Measurements from ENCODE around the gene LRRC8D. TPM values are rescaled to one million over a fixed set of nuclear protein-coding genes. Genes with fewer than 3 reads are reported as not detected.

The LRRC8D gene
- total and polyA plus RNA-seq, 9 of the 15 experiments (the other 6 are each of a cell fraction or from before 2014, with no cell fraction given), result 3.4 to 53.9 (median 15.9) TPM

GRCh38 chr1:89804642-89805237, 16.1 kb upstream of the LRRC8D start (continued):
- TF ChIP-seq REST (IDR thresholded peaks at IDR 0.05; ENCODE audit: borderline replicate concordance), result peak; percentile 94
- TF ChIP-seq REST (CRISPR knock-in tag; IDR thresholded peaks at IDR 0.05; ENCODE audit: low read depth), result no peak
- no peak for TF ChIP-seq BHLHE40 (IDR thresholded peaks at IDR 0.05; ENCODE audit: low read length)
- 0 out of 2 replicates have a peak, but pooled peaks have one; percentile 20 for TF ChIP-seq KLF13 (tag; IDR thresholded peaks at IDR 0.05; ENCODE audit: borderline replicate concordance, low read depth)
- TF ChIP-seq, protein P1, sequence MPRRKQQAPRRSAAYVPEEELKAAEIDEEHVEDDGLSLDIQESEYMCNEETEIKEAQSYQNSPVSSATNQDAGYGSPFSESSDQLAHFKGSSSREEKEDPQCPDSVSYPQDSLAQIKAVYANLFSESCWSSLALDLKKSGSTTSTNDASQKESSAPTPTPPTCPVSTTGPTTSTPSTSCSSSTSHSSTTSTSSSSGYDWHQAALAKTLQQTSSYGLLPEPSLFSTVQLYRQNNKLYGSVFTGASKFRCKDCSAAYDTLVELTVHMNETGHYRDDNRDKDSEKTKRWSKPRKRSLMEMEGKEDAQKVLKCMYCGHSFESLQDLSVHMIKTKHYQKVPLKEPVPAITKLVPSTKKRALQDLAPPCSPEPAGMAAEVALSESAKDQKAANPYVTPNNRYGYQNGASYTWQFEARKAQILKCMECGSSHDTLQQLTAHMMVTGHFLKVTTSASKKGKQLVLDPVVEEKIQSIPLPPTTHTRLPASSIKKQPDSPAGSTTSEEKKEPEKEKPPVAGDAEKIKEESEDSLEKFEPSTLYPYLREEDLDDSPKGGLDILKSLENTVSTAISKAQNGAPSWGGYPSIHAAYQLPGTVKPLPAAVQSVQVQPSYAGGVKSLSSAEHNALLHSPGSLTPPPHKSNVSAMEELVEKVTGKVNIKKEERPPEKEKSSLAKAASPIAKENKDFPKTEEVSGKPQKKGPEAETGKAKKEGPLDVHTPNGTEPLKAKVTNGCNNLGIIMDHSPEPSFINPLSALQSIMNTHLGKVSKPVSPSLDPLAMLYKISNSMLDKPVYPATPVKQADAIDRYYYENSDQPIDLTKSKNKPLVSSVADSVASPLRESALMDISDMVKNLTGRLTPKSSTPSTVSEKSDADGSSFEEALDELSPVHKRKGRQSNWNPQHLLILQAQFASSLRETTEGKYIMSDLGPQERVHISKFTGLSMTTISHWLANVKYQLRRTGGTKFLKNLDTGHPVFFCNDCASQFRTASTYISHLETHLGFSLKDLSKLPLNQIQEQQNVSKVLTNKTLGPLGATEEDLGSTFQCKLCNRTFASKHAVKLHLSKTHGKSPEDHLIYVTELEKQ (CRISPR knock-in tag; IDR thresholded peaks at IDR 0.05), result no peak
- peak; percentile 65 for TF ChIP-seq FOSL1 (tag; conservative IDR thresholded peaks at IDR 0.05)
- TF ChIP-seq ZNF282 (CRISPR knock-in tag; IDR thresholded peaks at IDR 0.05), result no peak
- TF ChIP-seq HNRNPUL1 (IDR thresholded peaks at IDR 0.05; ENCODE audit: low read length), result no peak
- TF ChIP-seq, protein P2, sequence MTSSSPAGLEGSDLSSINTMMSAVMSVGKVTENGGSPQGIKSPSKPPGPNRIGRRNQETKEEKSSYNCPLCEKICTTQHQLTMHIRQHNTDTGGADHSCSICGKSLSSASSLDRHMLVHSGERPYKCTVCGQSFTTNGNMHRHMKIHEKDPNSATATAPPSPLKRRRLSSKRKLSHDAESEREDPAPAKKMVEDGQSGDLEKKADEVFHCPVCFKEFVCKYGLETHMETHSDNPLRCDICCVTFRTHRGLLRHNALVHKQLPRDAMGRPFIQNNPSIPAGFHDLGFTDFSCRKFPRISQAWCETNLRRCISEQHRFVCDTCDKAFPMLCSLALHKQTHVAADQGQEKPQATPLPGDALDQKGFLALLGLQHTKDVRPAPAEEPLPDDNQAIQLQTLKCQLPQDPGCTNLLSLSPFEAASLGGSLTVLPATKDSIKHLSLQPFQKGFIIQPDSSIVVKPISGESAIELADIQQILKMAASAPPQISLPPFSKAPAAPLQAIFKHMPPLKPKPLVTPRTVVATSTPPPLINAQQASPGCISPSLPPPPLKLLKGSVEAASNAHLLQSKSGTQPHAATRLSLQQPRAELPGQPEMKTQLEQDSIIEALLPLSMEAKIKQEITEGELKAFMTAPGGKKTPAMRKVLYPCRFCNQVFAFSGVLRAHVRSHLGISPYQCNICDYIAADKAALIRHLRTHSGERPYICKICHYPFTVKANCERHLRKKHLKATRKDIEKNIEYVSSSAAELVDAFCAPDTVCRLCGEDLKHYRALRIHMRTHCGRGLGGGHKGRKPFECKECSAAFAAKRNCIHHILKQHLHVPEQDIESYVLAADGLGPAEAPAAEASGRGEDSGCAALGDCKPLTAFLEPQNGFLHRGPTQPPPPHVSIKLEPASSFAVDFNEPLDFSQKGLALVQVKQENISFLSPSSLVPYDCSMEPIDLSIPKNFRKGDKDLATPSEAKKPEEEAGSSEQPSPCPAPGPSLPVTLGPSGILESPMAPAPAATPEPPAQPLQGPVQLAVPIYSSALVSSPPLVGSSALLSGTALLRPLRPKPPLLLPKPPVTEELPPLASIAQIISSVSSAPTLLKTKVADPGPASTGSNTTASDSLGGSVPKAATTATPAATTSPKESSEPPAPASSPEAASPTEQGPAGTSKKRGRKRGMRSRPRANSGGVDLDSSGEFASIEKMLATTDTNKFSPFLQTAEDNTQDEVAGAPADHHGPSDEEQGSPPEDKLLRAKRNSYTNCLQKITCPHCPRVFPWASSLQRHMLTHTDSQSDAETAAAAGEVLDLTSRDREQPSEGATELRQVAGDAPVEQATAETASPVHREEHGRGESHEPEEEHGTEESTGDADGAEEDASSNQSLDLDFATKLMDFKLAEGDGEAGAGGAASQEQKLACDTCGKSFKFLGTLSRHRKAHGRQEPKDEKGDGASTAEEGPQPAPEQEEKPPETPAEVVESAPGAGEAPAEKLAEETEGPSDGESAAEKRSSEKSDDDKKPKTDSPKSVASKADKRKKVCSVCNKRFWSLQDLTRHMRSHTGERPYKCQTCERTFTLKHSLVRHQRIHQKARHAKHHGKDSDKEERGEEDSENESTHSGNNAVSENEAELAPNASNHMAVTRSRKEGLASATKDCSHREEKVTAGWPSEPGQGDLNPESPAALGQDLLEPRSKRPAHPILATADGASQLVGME (CRISPR knock-in tag; IDR thresholded peaks at IDR 0.05), result no peak
- 0 out of 4 replicates have a peak, but pooled peaks of 1 of the 2 experiments have one; percentile 28 for TF ChIP-seq FOXK2 (conservative IDR thresholded peaks at IDR 0.05 in 1 of 2, IDR thresholded peaks at IDR 0.05 in 1 of 2; ENCODE audit: low read depth in 2 of 2)
